Endothelial cell of hepatic sinusoid (primary cell): ENCODE data around the gene RNF13.

Source experiments
- in situ Hi-C: cut with HindIII; loops from 2 replicates; pipeline ENCODE4 v1.10.0; 2017; ENCODE audit warnings: low sequenced_read_pairs

RNF13 gene

DNA sequence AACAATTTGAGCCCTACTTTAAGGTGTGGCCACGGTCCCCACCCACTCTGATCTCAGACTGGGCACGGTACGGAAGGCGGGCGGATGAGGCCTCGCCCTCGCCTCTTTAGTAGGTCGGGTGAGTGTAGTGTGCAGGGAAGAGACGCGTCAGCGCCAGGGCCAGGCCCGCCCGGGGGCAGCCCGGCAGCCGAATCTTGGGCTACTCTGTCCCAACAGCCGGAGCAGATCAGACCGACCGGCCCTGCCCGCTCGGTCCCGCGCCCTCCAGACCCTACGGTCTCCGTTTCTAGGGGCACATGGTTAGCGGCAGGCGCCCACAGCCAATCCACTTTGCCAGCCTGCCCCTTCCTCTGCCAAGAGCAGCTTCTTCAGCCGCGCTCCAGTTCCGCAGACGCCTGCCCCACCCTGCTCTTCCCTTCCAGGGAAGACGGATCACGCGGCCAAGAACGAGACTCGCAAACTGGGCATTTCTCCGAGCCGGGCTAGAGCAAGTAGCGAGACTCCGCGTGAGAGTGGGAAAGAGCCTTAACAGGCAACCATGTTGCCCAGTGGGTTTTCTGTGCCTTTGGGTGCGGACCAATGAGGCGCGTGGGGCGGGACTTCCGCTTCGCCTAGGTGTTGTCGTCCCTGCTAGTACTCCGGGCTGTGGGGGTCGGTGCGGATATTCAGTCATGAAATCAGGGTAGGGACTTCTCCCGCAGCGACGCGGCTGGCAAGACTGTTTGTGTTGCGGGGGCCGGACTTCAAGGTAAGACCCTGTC, at the start of gene RNF13:
Gene RNF13 (plus strand): TSS at position 610 of the 761 bp plus-strand sequence. CDS start 32,812 bp downstream, outside the sequence.
- in situ Hi-C loops = no loop called here

DNA sequence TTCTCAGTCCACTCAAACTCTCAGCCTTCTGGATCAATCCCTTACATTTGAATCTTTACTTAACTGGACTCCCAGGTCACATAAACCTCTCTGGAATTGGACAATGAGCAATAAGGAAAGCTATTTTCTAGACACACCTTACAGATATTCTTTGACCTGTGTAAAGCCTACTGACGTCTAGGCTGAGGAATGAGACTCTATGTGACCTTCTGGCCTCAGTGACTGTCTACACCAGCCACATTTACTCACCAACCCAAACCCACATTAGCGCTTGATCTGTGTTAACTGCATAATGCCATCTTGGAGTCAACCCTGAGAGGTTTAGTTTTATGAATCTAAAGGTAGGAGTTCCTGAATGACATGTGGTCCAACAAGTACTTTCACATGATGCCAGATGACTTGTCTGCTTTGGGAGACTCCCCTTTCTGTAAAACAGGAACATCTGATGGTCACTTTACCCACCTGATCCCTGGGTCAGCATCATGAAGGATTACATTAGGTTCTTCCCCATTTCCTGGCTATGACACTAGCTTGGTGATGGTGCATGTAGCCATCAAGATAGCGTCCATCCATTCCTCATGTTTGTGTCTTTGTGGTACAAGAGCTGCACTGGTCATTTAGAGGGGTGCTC, 49.3 kb upstream of the RNF13 start:
- in situ Hi-C loops = no loop called here

DNA sequence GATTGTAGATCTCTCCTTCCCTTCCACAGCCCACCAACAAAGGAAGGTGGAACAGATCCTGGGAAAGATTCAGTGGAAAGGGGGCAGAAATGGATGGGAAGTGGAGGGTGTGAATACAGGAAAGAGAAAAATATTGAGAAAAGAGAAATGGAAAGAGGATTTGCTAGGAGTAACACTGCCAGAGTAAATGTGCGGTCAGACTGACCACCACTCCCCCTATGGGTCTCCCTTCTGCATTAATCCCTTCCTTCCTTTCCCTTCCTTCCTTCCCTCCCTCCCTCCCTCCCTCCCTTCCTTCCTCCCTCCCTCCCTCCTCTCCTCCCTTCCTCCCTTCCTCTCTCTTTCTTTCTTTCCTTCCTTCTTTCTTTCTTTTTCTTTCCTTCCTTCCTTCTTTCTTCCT, 48.7 kb upstream of the RNF13 start:
- in situ Hi-C loops = no loop called here

DNA sequence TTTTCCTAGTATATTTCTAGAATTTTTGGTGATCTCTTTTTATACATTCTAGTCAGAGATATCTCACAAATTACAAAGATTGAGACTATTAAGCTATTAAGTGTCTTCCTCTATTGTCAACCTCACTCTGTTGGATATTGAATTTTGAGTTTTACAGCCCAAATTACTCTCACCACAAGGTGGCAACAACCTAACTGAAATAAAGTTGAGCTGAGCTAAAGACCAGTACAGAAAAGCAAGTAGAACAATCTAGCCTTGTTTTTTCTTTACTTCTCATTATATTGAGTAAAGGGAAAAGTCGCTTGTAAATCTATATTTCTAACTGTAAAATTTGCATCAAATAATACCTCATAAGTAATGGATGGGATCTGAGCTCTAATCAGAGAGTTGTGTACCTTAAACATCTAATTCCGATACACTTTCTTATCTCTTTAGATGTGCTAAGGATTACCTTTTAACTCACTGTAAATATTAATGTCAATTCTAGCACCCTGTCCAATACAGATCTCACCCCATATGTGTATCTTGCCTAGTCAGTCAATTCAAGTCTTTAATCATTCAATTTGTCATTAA, 47.2 kb upstream of the RNF13 start:
- in situ Hi-C loops = no loop called here

DNA sequence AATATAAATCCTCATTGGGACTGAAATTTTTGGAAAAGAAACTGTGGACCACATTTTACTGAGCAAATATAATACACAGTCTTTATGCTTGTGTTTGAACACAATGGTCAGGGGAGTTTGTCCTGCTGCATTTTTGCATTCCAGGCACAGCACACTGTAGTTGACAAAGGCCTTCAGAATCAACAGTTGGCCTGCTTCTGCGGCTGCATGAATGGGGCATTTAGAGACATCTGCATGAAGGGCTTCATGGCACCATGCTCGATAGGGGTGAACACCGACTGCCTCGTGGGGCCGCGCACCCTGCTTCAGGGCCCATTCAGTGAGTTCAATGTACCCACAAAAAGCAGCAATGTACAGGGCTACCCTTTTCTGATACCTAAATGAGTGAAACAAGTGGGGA, 45.3 kb upstream of the RNF13 start:
- in situ Hi-C loops = no loop called here

- in situ Hi-C loops = no loop called here
These were observed 44.3 kb upstream of the RNF13 start for GRCh38 chr3:149768704-149769103.

- in situ Hi-C loops = no loop called here
These were observed 42.8 kb upstream of the RNF13 start for GRCh38 chr3:149770246-149770645.

DNA sequence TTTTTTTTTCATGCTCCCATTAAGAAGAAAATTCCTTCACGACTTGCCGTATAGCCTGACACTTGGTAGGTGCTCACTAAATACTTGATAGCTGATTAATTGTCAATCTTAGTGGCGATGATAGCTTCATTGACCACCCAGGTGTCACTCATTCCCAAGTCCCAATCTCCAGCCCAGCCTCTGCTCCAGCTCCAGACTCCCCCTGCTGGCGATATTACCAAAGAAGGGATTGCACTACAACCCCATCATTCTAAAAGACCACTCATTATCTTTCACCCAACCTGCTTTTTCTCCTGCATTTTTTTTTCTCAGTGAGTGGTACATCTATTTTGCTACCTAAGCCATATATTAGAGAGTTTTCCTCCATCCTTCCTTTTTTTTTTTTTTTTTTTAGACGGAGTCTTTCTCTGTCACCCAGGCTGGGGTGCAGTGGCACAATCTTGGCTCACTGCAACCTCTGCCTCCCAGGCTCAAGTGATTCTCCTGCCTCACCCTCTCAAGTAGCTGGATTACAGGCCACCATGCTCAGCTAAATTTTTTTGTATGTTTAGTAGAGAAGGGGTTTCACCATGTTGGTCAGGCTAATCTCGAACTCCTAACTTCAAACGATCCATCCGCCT, 41.3 kb upstream of the RNF13 start:
- in situ Hi-C loops = no loop called here

DNA sequence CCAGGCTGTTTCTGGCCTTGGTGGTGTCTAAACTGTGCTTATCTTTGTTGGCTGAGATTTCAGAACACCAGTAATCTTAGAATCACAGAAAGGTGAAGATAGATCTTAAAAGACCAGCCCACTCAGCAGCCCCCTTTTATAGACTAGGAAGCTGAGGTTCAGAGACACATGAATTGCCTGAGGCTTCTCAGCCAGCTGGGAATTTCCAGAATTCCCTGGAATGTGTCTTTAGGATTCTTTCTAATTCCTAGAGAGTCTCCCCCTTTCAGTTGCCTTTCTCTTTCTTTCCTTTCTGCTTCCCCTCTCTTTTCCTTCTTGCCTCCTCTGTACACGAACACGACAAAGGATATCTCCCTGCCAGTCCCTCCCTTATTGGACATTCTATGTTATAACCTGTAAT, 40.2 kb upstream of the RNF13 start:
- in situ Hi-C loops = no loop called here

GRCh38 chr3:149776170-149776569, 36.8 kb upstream of the RNF13 start:
- in situ Hi-C loops = no loop called here

- in situ Hi-C loops = no loop called here
These were observed 35.4 kb upstream of the RNF13 start for GRCh38 chr3:149777414-149778214.

- in situ Hi-C loops = no loop called here
These were observed 31.8 kb upstream of the RNF13 start for GRCh38 chr3:149781211-149781610.

GRCh38 chr3:149781741-149782140, 31.3 kb upstream of the RNF13 start:
- in situ Hi-C loops = no loop called here

DNA sequence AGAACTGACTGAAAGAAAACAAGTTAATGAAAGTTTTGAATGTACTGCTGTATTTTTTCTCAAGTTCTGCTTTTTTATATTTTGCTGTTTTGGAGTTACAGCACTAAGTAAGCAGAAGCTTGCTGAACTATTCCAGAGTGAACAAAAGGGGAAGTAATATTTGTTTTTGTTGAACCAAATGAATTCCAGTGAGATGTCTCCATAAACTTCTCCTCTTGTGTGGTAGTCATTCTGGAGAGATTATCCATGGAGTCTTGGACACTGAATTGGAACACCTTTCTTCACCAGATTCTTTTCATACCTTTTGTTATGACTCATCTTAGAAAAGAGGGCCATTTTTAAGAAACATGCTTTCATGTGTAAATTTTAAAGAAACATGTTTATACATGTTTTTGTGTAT, 29.4 kb upstream of the RNF13 start:
- in situ Hi-C loops = no loop called here

DNA sequence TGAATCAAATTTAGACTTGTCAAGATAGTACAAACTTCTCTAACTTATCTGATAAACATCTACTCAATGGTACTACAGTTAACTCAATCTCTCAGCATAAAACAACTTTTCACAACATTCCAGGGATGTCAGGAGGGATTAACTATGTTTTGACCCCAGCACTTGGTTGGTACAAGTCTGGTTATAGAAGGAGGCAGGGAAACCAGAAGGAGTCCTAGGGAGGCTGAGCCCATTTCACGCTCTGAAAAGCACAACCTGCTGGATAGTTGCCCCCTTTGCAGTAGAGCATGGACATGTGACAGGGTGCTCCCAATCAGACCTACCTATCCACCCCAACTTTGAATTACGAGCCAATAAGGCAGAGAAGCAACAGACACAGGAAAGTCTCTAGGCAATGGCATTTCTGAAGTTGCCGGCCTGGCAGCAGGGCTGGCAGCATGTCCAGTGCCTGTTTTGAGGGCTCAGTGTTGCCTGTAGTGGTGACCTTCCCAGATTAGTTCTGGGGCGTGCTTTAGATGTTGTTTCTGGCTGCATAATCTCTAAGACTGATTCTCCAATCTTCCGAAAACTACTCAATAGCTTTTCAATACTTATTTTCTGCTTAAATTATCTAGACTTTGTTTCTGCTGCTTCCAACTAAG, 28.8 kb upstream of the RNF13 start:
- in situ Hi-C loops = no loop called here

DNA sequence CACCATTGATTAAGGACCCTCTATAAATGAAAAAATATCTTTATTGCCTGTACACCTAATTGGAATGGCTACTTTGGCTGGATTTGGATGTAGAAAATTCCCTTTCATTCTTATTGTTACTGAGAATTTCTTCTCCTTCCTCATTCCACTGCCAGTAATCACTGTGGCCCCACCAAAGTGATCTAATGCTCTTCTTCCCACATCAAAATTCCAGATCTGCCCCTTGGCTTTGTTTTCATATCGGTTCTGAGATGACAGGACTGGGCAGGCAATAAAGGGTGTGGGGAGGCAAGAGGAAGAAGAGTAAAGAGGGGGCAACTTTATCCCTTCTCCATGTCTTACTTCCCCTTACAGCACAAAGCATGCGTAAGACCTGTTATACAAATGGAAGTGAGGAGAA, 22.7 kb upstream of the RNF13 start:
- in situ Hi-C loops = no loop called here

DNA sequence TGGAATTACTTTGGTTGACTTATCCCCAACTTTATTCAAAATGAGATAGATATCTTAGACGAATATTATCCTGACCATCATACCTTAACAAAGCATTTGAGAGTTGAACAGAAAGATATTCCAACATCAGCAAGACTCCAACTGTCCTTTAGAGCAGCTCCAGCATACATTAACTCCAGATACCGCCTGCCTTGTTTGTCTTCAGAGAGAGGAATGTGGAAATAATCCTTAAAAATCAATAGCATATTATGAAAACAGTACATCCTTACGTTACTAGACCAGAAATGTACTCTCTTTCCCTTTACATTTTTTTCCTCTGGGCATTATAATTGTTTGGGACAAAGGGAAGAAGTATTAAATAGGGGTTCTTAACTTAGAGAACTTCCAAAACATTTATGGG, 22.3 kb upstream of the RNF13 start:
- in situ Hi-C loops = no loop called here

GRCh38 chr3:149792452-149793270, 20.4 kb upstream of the RNF13 start, which contains the start of gene ANKUB1:
ANKUB1 (minus strand) TSS chr3:149792554; CDS start chr3:149792366, 188 bp downstream.
- in situ Hi-C loops = no loop called here

DNA sequence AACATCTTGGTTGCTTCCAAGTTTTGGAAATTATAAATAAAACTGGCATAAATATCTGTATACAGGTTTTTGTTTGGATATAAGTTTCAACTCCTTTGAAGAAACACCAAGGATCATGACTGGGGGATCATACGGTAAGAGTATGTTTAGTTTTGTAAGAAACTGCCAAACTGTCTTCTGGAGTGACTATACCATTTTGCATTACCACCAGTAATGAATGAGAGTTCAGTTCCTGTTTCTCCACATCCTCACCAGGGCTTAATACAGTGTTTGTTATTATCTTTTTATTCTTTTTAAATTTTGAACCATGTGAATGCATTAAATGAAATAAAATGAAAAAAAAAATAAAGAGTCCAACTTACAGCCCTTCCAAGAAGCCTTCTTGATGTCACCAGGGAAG, 17.0 kb upstream of the RNF13 start:
- in situ Hi-C loops = no loop called here

GRCh38 chr3:149800693-149801092, 12.3 kb upstream of the RNF13 start:
- in situ Hi-C loops = no loop called here
